CD4-positive, alpha-beta T cell (primary cell): ENCODE data around the gene SP7. TPM values are rescaled to one million over a fixed set of nuclear protein-coding genes. Genes with fewer than 3 reads are reported as not detected.

Experiments
- ATAC-seq: fragments of 200-7000 bp; cut with Tn5 transposase; one replicate; pipeline ENCODE4 v1.10.0; 2022; ENCODE audit warnings: mild to moderate bottlenecking; ENCODE audit not compliant: poor library complexity
- CTCF ChIA-PET: fragments of 350-600 bp; sonication (Branson Sonifier 250); formaldehyde crosslinking; loops from one replicate; lab custom pipeline; 2021; ENCODE audit warnings: antibody characterized with exemption, inconsistent platforms; lab: Charles Lee
- POLR2A ChIA-PET: fragments of 350-600 bp; sonication (Branson Sonifier 250); formaldehyde crosslinking; loops from one replicate; lab custom pipeline; 2021; ENCODE audit warnings: antibody characterized with exemption, inconsistent platforms; lab: Charles Lee
- DNase-seq, 14 experiments: peaks; one replicate each; pipeline ENCODE4 v3.0.0-alpha.2; 2013 to 2020; ENCODE audit warnings: mixed read lengths in 2 of 14
- H3K27ac ChIP-seq, 2 donors: one replicate each; pipeline versions ENCODE4 v1.5.1 to v1.7.0; 2013; ENCODE audit warnings: low read length in 2 of 2, low read depth in 1 of 2, mild to moderate bottlenecking in 1 of 2
- H3K27me3 ChIP-seq, 2 experiments: 1 replicate in 1 of 2; 2 replicates in 1 of 2; pipeline versions ENCODE4 v1.6.1 to v1.7.0; 2013; ENCODE audit warnings: low read length in 2 of 2, control low read depth in 1 of 2, mild to moderate bottlenecking in 1 of 2, moderate library complexity in 1 of 2; ENCODE audit not compliant: insufficient read depth in 2 of 2, control insufficient read depth in 1 of 2
- H3K36me3 ChIP-seq: one replicate; pipeline ENCODE4 v1.6.1; 2013; ENCODE audit warnings: low read length, control low read depth; ENCODE audit not compliant: insufficient read depth
- H3K4me1 ChIP-seq: one replicate; pipeline ENCODE4 v1.6.1; 2013; ENCODE audit warnings: low read length, control low read depth; ENCODE audit not compliant: insufficient read depth
- H3K4me3 ChIP-seq: one replicate; pipeline ENCODE4 v1.5.1; 2013; ENCODE audit warnings: mild to moderate bottlenecking, low read length, moderate library complexity
- H3K9me3 ChIP-seq, 2 experiments: 1 replicate in 1 of 2; 2 replicates in 1 of 2; pipeline versions ENCODE4 v1.6.1 to v1.7.0; 2013; ENCODE audit warnings: low read length in 2 of 2, mild to moderate bottlenecking in 2 of 2, control low read depth in 1 of 2, moderate library complexity in 1 of 2; ENCODE audit not compliant: control insufficient read depth in 1 of 2, insufficient read depth in 1 of 2
- H3K27ac Mint-ChIP-seq: one replicate; pipeline ENCODE4 v1.8.0; 2020; ENCODE audit warnings: mixed read lengths
- H3K27me3 Mint-ChIP-seq: one replicate; pipeline ENCODE4 v1.8.0; 2021; ENCODE audit warnings: mixed read lengths
- H3K36me3 Mint-ChIP-seq: one replicate; pipeline ENCODE4 v1.8.0; 2021; ENCODE audit warnings: low read depth, mixed read lengths
- H3K4me1 Mint-ChIP-seq: one replicate; pipeline ENCODE4 v1.8.0; 2021; ENCODE audit warnings: low read depth, mixed read lengths
- H3K4me3 Mint-ChIP-seq: one replicate; pipeline ENCODE4 v1.8.0; 2020; ENCODE audit warnings: mild to moderate bottlenecking, mixed read lengths
- H3K9me3 Mint-ChIP-seq: one replicate; pipeline ENCODE4 v1.8.0; 2020; ENCODE audit warnings: mixed read lengths
- intact Hi-C, 2 experiments: fragments of 100-400 bp; cut with DNase I in 1 of 2; cut with micrococcal nuclease in 1 of 2; formaldehyde crosslinking; loops; one replicate each; pipeline versions ENCODE4 v1.15.1 to v1.9.0; 2023 to 2025; cut with DNase I, micrococcal nuclease
- total RNA-seq, 174 experiments: library from RNA in 2 of 174; stranded (reverse) in 2 of 174; gene quantifications; one replicate each; pipeline ENCODE4 v1.2.3 and lab custom pipeline; 2021 to 2026
- TF ChIP-seq, protein P1 (sequence below): fragments of 200-600 bp; IDR thresholded peaks from one replicate; pipeline ENCODE4 v1.8.0; 2022; ENCODE audit warnings: antibody characterized with exemption, mild to moderate bottlenecking

The SP7 gene
- total RNA-seq, 2 experiments from 2014 or later: 0.14 TPM; not detected in 1

DNA sequence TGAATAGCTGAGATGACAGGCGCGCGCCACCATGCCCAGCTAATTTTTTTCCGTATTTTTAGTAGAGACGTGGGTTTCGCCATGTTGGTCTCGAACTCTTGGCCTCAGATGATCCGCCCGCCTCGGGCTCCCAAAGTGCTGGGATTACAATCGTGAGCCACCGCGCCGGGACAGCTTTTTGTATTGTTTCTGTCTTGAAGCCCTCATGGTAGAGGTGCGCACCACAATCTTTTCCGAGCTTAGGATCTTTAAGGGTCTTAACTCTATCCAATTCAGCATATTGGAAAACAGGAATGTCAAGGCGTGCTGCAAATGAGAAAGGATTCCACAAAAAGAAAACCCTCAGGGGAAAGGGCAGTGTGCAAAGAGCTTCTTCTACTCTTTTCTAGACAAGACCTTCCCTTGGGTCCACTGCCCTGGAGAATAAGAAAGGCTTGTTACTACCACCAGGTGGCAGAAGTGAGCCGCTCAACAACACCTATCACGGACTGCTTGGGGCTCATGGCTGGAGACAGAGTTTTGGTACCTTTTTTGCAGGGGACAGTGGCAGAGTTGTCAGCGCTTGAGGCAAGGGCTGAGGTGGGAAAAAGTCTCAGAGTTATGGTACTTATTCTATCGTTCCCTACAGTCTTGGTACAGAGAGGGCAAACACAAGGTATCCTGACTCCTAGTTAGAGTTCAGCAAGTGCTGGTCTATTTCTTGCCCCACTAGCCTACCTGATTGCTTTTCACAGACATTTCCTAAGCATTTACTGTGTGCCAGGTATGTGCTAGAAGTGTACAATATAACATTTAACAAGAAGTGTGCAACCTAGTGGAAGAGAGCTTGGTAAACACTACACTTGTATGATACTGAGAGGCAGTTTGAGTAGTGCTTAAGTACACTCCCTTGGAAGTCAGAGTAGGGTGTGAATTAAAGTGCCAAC, 16.4 kb upstream of the SP7 start:
- Mint-ChIP-seq H3K4me3 (no peak overlapping the region), H3K27ac (no peak overlapping the region), H3K27me3 (no peaks in the 10 kb centered on the region), H3K36me3 (no peaks in the 10 kb centered on the region), H3K9me3 (no peaks in the 10 kb centered on the region), H3K4me1 (peaks cover 7% of the 10 kb centered on the region)
- Histone ChIP-seq H3K36me3 (no peaks in the 10 kb centered on the region), H3K4me3 (no peak overlapping the region), H3K4me1 (peaks cover 8% of the 10 kb centered on the region), H3K9me3 (no peaks in the 10 kb centered on the region), H3K27ac (no peak overlapping the region), H3K27me3 (no peaks in the 10 kb centered on the region)
- CTCF ChIA-PET: interaction anchor here (0.6 to 4.3 kb wide), 23 partner anchors 9 to 158 kb away, joined by 3 to 44 read pairs (median 4); partner anchors contain the start of genes AAAS, NPFF, PFDN5 and SP1
- POLR2A ChIA-PET: interaction anchor here (0.6 to 2.8 kb wide), 10 partner anchors 27 to 156 kb away, joined by 3 to 17 read pairs (median 6); partner anchors contain the start of genes AAAS, SP1 and TARBP2
- peak; percentile 73 to 94 (median 82) for DNase-seq
- ATAC-seq: peak; percentile 100
- intact Hi-C loops: loop anchor here (1.0 to 2.0 kb wide), 4 partner anchors 30 to 156 kb away; no protein-coding TSS in a partner anchor
- TF ChIP-seq, protein P1, sequence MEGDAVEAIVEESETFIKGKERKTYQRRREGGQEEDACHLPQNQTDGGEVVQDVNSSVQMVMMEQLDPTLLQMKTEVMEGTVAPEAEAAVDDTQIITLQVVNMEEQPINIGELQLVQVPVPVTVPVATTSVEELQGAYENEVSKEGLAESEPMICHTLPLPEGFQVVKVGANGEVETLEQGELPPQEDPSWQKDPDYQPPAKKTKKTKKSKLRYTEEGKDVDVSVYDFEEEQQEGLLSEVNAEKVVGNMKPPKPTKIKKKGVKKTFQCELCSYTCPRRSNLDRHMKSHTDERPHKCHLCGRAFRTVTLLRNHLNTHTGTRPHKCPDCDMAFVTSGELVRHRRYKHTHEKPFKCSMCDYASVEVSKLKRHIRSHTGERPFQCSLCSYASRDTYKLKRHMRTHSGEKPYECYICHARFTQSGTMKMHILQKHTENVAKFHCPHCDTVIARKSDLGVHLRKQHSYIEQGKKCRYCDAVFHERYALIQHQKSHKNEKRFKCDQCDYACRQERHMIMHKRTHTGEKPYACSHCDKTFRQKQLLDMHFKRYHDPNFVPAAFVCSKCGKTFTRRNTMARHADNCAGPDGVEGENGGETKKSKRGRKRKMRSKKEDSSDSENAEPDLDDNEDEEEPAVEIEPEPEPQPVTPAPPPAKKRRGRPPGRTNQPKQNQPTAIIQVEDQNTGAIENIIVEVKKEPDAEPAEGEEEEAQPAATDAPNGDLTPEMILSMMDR: peak; percentile 82

DNA sequence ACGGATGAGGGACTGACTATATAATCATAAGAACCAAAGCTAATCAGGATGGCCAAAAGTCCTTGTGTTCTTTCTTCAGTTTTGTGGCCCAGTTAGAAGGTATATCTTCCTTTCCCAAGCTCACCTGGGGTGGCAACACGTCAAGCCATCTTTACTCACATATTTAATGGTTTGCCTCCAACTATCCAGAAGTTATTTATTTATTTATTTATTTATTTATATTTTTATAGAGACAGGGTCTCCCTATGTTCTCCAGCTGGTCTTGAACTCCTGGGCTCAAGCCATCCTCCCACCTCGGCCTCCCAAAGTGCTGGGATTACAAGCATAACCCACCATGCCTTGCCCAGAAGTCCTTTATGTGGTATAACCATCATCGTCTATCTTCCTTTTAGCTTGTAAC, 11.8 kb upstream of the SP7 start:
- H3K27me3 Mint-ChIP-seq: no peaks in the 10 kb centered on the region
- H3K4me3 Mint-ChIP-seq: no peak overlapping the region
- Histone ChIP-seq H3K27ac (no peak overlapping the region), H3K36me3 (no peaks in the 10 kb centered on the region), H3K9me3 (no peaks in the 10 kb centered on the region), H3K27me3 (no peaks in the 10 kb centered on the region), H3K4me1 (peaks cover 21% of the 10 kb centered on the region), H3K4me3 (no peak overlapping the region)
- H3K27ac Mint-ChIP-seq: no peak overlapping the region
- ATAC-seq: no peak
- H3K9me3 Mint-ChIP-seq: no peaks in the 10 kb centered on the region
- intact Hi-C loops: no loop called here
- no peaks in the 10 kb centered on the region for H3K36me3 Mint-ChIP-seq
- TF ChIP-seq, protein P1: no peak
- ChIA-PET CTCF (interaction anchor here (1.0 kb wide), 1 partner anchor 23 kb away, joined by 4 read pairs; no protein-coding TSS in a partner anchor), POLR2A (interaction anchor here (1.0 kb wide), 1 partner anchor 153 kb away, joined by 4 read pairs; the partner anchor contains the start of gene TARBP2)
- DNase-seq: no peak
- peaks cover 28% of the 10 kb centered on the region for H3K4me1 Mint-ChIP-seq

GRCh38 chr12:53346491-53346890, 10.3 kb upstream of the SP7 start:
- CTCF ChIA-PET: interaction anchor here (2.6 kb wide), 1 partner anchor 26 kb away, joined by 32 read pairs; the partner anchor contains the start of gene AAAS
- peaks cover 15% of the 10 kb centered on the region for H3K4me1 ChIP-seq
- Mint-ChIP-seq H3K27ac (no peak overlapping the region), H3K4me1 (peaks cover 21% of the 10 kb centered on the region), H3K4me3 (peak overlapping the region; percentile 38), H3K36me3 (no peaks in the 10 kb centered on the region), H3K9me3 (no peaks in the 10 kb centered on the region), H3K27me3 (no peaks in the 10 kb centered on the region)
- no peaks in the 10 kb centered on the region for H3K36me3 ChIP-seq
- ATAC-seq (no peak), DNase-seq (no peak)
- POLR2A ChIA-PET: interaction anchor here (0.6 to 3.3 kb wide), 2 partner anchors 23 to 33 kb away, joined by 3 to 87 read pairs; partner anchors contain the start of genes AAAS and SP1
- no peaks in the 10 kb centered on the region for H3K9me3 ChIP-seq
- TF ChIP-seq, protein P1: no peak
- H3K27ac ChIP-seq: no peak overlapping the region
- H3K27me3 ChIP-seq: no peaks in the 10 kb centered on the region
- intact Hi-C loops: no loop called here
- no peak overlapping the region for H3K4me3 ChIP-seq
